GM08714 (cell line): Measurements from ENCODE around the gene PRAME.

Source experiments
- H3K4me3 ChIP-seq: fragments of 200-500 bp; sonication (Bioruptor generic); 2 replicates; pipeline ENCODE4 v1.5.1; 2014; ENCODE audit warnings: mild to moderate bottlenecking, low read length, inconsistent platforms
- ZNF274 ChIP-seq: IDR thresholded peaks from 2 replicates; pipeline ENCODE4 v1.6.1; 2012; ENCODE audit warnings: mild to moderate bottlenecking, low read depth, low read length

The PRAME gene

GRCh38 chr22:22552630-22553029 lies 6.4 kb downstream of the PRAME start:
- TF ChIP-seq ZNF274 = no peak
- H3K4me3 ChIP-seq = no peak overlapping the region

DNA sequence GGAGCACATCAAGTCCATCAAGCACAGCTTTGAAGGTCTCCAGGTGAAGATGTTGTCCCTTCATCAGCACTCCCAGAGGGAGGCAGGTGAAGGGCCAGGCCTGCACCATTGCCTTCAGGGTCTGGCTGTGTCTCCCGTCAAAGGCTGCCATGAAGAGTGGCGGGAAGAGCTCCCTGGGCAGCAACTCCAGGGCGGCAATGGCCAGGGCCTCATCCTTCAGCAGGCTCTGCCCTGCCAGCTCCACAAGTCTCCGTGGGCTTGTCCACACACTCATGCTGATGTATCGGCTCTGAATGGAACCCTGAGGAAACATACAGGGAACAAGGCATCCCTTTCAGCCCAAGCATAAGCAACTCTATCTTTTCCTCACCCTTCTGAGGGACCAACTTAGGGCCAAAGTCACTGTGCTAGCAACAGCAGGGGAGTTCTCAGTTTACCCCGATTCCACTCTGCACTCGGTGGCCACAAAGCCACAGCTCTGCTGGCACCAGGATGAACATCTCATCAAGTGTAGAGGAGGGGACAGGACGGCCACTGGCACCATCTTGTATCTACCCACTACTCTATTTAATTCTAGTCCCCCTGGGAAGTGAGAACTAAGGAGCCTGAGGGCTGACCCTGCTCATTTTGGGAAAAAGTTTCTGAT lies 8.2 kb downstream of the PRAME start:
- TF ChIP-seq ZNF274 = no peak
- no peak overlapping the region for H3K4me3 ChIP-seq

GRCh38 chr22:22548910-22549309 lies 10.2 kb downstream of the PRAME start:
- no peak overlapping the region for H3K4me3 ChIP-seq

DNA sequence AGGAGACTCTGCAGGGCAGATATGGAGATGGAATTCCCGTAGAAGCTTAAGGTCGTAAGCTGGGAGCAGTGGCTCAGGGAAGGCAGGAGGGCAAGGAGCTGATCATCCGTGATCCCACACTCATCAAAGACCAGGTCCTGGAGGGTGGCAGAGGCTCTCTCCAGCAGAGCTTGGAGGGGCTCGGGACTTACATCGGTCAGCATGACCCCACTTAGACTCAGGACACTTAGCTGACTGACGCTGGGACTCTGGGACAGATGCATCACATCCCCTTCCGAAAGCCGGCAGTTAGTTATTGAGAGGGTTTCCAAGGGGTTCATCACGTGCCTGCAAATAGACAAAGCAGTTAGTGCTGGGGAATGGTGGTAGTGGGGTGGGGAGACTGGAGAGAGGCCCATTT lies 10.7 kb downstream of the PRAME start:
- no peak for TF ChIP-seq ZNF274
- no peak overlapping the region for H3K4me3 ChIP-seq

More at GRCh38 chr22:22548910-22549309, 10.2 kb downstream of the PRAME start:
- TF ChIP-seq ZNF274 = no peak

GRCh38 chr22:22547692-22548300 lies 11.3 kb downstream of the PRAME start:
- no peak for TF ChIP-seq ZNF274

DNA sequence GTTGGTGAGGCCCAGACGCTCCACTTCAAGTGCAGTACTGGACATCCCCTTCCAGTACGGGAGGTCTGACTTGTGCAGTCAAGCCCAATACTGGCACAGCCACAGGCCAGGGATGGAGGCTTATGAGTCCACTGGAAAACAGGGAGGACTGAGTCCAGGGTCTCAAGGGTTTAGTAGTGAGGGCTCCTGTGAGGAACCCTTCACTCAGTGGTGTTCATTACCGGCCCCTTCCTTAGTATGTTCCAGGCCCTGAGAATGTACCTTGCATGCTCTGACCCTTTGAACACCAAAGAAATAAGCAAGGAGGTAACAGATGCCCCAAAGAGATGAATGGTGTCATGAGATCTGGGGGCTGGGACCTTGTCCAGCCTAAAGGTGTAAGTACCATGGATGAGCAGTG lies 11.8 kb downstream of the PRAME start:
- no peak overlapping the region for H3K4me3 ChIP-seq
- no peak for TF ChIP-seq ZNF274

More at GRCh38 chr22:22547692-22548300, 11.3 kb downstream of the PRAME start:
- H3K4me3 ChIP-seq = no peak overlapping the region

- no peak for TF ChIP-seq ZNF274
- no peak overlapping the region for H3K4me3 ChIP-seq
Observed at GRCh38 chr22:22546490-22546889, 12.6 kb downstream of the PRAME start.

GRCh38 chr22:22545084-22545483 lies 14.0 kb downstream of the PRAME start:
- no peak for TF ChIP-seq ZNF274
- H3K4me3 ChIP-seq = no peak overlapping the region

- H3K4me3 ChIP-seq = no peak overlapping the region
- TF ChIP-seq ZNF274 = no peak
Observed at GRCh38 chr22:22538226-22538989, 20.7 kb downstream of the PRAME start.

GRCh38 chr22:22536916-22537315 lies 22.1 kb downstream of the PRAME start:
- H3K4me3 ChIP-seq = no peak overlapping the region

DNA sequence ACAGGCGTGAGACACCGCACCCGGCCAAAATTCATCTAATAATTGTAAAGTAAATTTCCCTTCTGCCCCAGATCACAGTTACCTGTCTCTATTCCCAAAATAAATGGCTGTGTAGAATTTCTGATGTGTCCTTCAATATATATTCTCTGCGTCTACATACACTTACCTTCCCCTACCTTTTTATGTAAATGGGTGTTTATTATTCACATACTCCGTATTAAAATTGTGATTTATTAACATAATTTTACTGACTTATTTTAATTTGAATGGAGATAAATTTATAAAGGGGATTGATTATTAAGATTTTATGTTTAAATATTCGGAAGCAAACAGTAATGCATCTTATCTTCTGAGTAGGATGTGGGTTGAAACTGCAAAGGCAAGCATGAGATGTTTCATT lies 22.6 kb downstream of the PRAME start:
- TF ChIP-seq ZNF274 = no peak
- no peak overlapping the region for H3K4me3 ChIP-seq

More at GRCh38 chr22:22536916-22537315, 22.1 kb downstream of the PRAME start:
- no peak for TF ChIP-seq ZNF274

- no peak for TF ChIP-seq ZNF274
Observed at GRCh38 chr22:22535662-22536061, 23.4 kb downstream of the PRAME start.

GRCh38 chr22:22534604-22535415 lies 24.3 kb downstream of the PRAME start:
- H3K4me3 ChIP-seq = no peak overlapping the region
- TF ChIP-seq ZNF274 = no peak

More at GRCh38 chr22:22535662-22536061, 23.4 kb downstream of the PRAME start:
- H3K4me3 ChIP-seq = no peak overlapping the region

GRCh38 chr22:22533863-22534262 lies 25.2 kb downstream of the PRAME start:
- TF ChIP-seq ZNF274 = no peak
- H3K4me3 ChIP-seq = no peak overlapping the region
